Endodermal cell (in vitro differentiated cells): ENCODE measurements around the gene SLX4IP. TPM values are rescaled to one million over a fixed set of nuclear protein-coding genes. Genes with fewer than 3 reads are reported as not detected.

Experiments
- DNase-seq: peaks from one replicate; pipeline ENCODE4 v3.0.0-alpha.2; 2017
- H3K27ac ChIP-seq: 2 replicates; pipeline ENCODE4 v1.5.1; 2013; ENCODE audit warnings: mild to moderate bottlenecking, low read depth, low read length, moderate library complexity
- H3K27me3 ChIP-seq: 2 replicates; pipeline ENCODE4 v1.6.1; 2013; ENCODE audit warnings: mild to moderate bottlenecking, low read length, moderate library complexity; ENCODE audit not compliant: insufficient read depth, control insufficient read depth, poor library complexity, severe bottlenecking
- H3K36me3 ChIP-seq: 2 replicates; pipeline ENCODE4 v1.7.0; 2013; ENCODE audit warnings: mild to moderate bottlenecking, low read length, moderate library complexity; ENCODE audit not compliant: control insufficient read depth, insufficient read depth
- H3K4me1 ChIP-seq: one replicate; pipeline ENCODE4 v1.7.0; 2013; ENCODE audit warnings: low read length; ENCODE audit not compliant: control insufficient read depth, insufficient read depth
- H3K4me3 ChIP-seq: 2 replicates; pipeline ENCODE4 v1.5.1; 2013; ENCODE audit warnings: mild to moderate bottlenecking, low read length, moderate library complexity
- H3K9ac ChIP-seq: 2 replicates; pipeline ENCODE4 v1.6.1; 2013; ENCODE audit warnings: mild to moderate bottlenecking, low read length, moderate library complexity; ENCODE audit not compliant: poor library complexity, severe bottlenecking; ENCODE audit errors: extremely low read depth
- H3K9me3 ChIP-seq: 2 replicates; pipeline ENCODE4 v1.6.1; 2013; ENCODE audit warnings: mild to moderate bottlenecking, low read length, moderate library complexity; ENCODE audit not compliant: control insufficient read depth
- H3K27ac Mint-ChIP-seq: 2 replicates; pipeline ENCODE4 v1.8.0; 2020; ENCODE audit warnings: mixed read lengths
- H3K27me3 Mint-ChIP-seq: 2 replicates; pipeline ENCODE4 v1.8.0; 2021; ENCODE audit warnings: mild to moderate bottlenecking, mixed read lengths; ENCODE audit not compliant: insufficient read depth
- H3K36me3 Mint-ChIP-seq: 2 replicates; pipeline ENCODE4 v1.8.0; 2020; ENCODE audit warnings: low read depth, mixed read lengths
- H3K4me1 Mint-ChIP-seq: 2 replicates; pipeline ENCODE4 v1.8.0; 2020; ENCODE audit warnings: mixed read lengths
- H3K4me3 Mint-ChIP-seq: 2 replicates; pipeline ENCODE4 v1.8.0; 2020; ENCODE audit warnings: mild to moderate bottlenecking, moderate library complexity, mixed read lengths
- H3K9me3 Mint-ChIP-seq: 2 replicates; pipeline ENCODE4 v1.8.0; 2020; ENCODE audit warnings: mild to moderate bottlenecking, mixed read lengths
- WGBS, 2 experiments: methylation state at CpG; one replicate each; pipeline versions ENCODE4 v1.1.5 to v1.1.7; 2013; ENCODE audit warnings: missing lambda C conversion rate in 2 of 2, mixed read lengths in 1 of 2; ENCODE audit not compliant: insufficient coverage in 1 of 2, insufficient read length in 1 of 2; 5-methylcytosine and 5-hydroxymethylcytosine counted together
- total RNA-seq, 2 donors: library from RNA; stranded (reverse); fragmentation: NEBNext Ultra II Directional in 1 of 2; extraction: Animal tissue kit (Norgen Biotek cat#: 25700) in 1 of 2; gene quantifications; 2 replicates in 1 of 2; 3 replicates in 1 of 2; pipeline ENCODE4 v1.2.1, GENCODE V29; 2021
- TF ChIP-seq, protein P1 (sequence below): fragments of 200-600 bp; sonication (generic); conservative IDR thresholded peaks from 2 replicates; pipeline ENCODE4 v1.5.0; 2021; ENCODE audit warnings: antibody characterized with exemption, mild to moderate bottlenecking

Gene SLX4IP
- total RNA-seq, 2 donors from 2014 or later: 9.2 to 9.5 TPM

- Histone ChIP-seq H3K9ac (no peak overlapping the region), H3K27me3 (no peaks in the 10 kb centered on the region), H3K9me3 (peaks cover 13% of the 10 kb centered on the region), H3K4me1 (peaks cover 10% of the 10 kb centered on the region), H3K36me3 (no peaks in the 10 kb centered on the region), H3K27ac (no peak overlapping the region), H3K4me3 (peak overlapping the region; percentile 7)
- WGBS, 2 experiments: 81 to 85% methylated on average over 8 of the region's 8 CpGs
- TF ChIP-seq, protein P1, sequence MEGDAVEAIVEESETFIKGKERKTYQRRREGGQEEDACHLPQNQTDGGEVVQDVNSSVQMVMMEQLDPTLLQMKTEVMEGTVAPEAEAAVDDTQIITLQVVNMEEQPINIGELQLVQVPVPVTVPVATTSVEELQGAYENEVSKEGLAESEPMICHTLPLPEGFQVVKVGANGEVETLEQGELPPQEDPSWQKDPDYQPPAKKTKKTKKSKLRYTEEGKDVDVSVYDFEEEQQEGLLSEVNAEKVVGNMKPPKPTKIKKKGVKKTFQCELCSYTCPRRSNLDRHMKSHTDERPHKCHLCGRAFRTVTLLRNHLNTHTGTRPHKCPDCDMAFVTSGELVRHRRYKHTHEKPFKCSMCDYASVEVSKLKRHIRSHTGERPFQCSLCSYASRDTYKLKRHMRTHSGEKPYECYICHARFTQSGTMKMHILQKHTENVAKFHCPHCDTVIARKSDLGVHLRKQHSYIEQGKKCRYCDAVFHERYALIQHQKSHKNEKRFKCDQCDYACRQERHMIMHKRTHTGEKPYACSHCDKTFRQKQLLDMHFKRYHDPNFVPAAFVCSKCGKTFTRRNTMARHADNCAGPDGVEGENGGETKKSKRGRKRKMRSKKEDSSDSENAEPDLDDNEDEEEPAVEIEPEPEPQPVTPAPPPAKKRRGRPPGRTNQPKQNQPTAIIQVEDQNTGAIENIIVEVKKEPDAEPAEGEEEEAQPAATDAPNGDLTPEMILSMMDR: no peak
- Mint-ChIP-seq H3K4me3 (no peak overlapping the region), H3K9me3 (peaks cover 3% of the 10 kb centered on the region), H3K27me3 (no peaks in the 10 kb centered on the region), H3K36me3 (peaks cover 30% of the 10 kb centered on the region), H3K4me1 (peaks cover 19% of the 10 kb centered on the region), H3K27ac (no peak overlapping the region)
- DNase-seq: no peak
Observed at GRCh38 chr20:10565922-10566897, 131.1 kb downstream of the SLX4IP start.

DNA sequence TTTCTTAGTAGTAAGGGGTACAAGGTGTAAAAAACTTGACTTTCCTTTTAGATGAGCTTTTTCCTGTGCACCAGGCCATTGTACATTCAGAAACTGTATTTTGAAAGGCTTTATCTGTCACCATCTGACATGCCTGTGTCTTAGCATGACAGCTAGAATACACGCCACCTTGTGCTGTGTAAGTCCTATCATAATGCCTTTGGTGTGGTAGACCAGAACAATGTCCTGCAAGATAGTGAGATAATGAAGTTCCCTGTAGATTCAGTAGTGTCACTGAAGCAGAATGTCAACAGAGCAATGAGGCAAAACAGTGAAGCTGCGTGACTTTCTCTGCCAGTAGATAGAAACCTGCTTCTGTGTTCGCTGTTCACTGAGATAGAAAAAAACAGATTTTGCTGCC is 132.9 kb downstream of the SLX4IP start:
- Histone ChIP-seq H3K27ac (no peak overlapping the region), H3K4me3 (peak overlapping the region; percentile 7), H3K4me1 (peaks cover 10% of the 10 kb centered on the region), H3K36me3 (no peaks in the 10 kb centered on the region), H3K27me3 (no peaks in the 10 kb centered on the region), H3K9ac (no peak overlapping the region), H3K9me3 (peaks cover 9% of the 10 kb centered on the region)
- DNase-seq: no peak
- Mint-ChIP-seq H3K4me3 (no peak overlapping the region), H3K4me1 (peaks cover 27% of the 10 kb centered on the region), H3K27me3 (no peaks in the 10 kb centered on the region), H3K9me3 (no peaks in the 10 kb centered on the region), H3K27ac (no peak overlapping the region), H3K36me3 (peaks cover 21% of the 10 kb centered on the region)
- TF ChIP-seq, protein P1: no peak
- 83 to 90% methylated on average over 2 to 3 of the region's 3 CpGs for WGBS, 2 experiments

- Mint-ChIP-seq H3K36me3 (peaks cover 20% of the 10 kb centered on the region), H3K4me1 (peaks cover 14% of the 10 kb centered on the region), H3K4me3 (no peak overlapping the region), H3K27ac (peak overlapping the region; percentile 46), H3K27me3 (no peaks in the 10 kb centered on the region), H3K9me3 (no peaks in the 10 kb centered on the region)
- no peak for DNase-seq
- Histone ChIP-seq H3K4me3 (no peak overlapping the region), H3K27ac (no peak overlapping the region), H3K9me3 (peaks cover 9% of the 10 kb centered on the region), H3K27me3 (no peaks in the 10 kb centered on the region), H3K36me3 (no peaks in the 10 kb centered on the region), H3K9ac (no peak overlapping the region), H3K4me1 (peaks cover 7% of the 10 kb centered on the region)
- TF ChIP-seq, protein P1: no peak
- 100% methylated on average over 1 of the region's 1 CpG; no CpG with 5 or more reads in 1 of the 2 experiments for WGBS, 2 experiments
Observed at GRCh38 chr20:10571313-10571815, 136.3 kb downstream of the SLX4IP start.
